Measurements from ENCODE around the gene KCNS3.

Gene KCNS3

DNA sequence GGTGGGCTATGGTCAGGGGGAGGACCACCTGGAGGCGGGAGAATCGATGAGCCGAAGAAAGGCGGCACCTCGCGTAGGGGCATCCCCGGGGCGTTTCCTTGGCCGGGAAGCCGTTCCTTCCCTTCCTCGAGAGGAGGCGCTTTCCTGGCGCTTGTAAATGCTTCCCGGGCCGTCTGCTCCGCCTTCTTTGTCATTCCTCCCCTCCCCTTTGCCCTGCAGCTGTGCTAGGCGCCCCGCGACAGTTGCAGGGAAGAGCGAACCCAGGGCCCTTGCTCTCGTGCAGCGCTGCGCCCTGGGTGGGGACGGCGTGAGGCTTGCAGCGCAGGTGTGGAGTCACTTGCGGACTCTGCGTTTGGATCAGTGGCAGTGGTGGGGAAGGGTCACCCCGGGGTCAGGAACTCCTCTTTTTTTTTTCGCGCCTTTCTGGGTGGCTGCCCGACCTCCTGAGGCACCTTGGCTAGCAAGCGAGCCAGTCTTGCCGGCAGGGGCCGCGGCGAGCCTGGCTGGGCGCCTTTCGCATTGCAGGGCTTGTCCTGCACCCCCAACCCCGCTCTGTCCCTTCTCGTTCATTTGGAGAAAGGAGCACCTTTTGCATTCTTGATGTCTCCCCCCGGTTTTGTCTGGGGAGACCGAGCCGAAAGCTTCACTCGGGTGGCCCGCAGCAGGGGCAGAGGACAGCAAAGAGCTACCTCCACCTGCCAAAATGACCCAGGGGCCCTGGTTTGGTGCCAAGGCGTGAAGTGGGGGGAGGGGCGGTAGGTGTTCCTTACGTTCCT is 858 bp downstream of the KCNS3 start:
- FAIRE-seq: no peak

DNA sequence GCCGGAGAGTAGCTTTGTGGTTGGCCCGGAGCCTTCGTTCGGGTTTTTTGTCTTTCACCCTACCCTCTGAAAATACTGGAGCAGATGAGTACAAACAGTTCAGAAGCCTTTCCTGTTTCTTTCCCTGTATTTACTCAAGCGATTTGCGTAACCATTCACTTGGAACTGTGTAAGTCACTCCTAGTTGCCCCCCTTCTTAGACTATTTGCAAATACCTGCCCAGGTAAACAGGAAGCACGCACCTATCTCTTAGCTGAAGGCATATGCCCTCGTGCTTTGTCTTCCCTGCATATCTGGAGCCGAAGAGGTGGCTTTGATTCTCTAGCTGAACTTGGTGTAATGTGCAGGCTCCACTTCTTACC is 1.4 kb downstream of the KCNS3 start:
- no peak for FAIRE-seq

DNA sequence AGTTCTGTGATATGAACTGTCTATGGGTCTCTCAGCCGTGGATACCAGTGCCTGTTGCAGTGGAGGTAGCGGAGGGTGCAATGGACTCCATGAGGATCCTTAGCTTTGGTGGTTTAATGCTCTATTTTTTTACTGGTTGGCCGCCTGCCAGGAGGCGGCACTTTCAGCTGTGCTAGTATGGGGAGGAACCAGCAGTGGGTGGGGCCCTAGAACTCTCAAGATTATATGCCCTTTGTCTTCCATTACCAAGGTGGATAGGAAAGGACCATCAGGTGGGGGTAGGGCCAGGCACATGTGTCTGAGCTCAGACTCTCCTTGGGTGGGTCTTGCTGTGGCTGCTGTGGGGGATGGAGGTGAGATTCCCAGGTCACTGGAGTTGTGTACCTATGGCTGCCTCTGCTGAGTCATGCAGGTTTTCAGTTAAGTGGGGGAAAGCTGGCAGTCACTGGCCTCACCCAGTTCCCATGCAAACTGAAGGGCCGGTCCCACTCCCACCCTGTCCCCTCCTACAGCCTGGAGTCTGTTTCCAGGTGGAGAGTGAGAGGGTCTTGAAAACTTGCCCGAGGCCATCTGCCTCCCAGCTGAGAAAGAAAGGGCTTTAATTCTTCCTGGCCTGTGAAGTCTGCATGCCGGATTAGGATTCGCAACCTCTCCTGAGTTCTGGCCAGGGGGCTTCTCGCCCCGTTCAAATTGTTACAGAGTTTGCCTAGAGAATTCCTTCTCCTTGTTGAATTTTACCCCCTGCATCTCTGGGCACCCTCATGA is 14.5 kb downstream of the KCNS3 start:
- no peak for FAIRE-seq

DNA sequence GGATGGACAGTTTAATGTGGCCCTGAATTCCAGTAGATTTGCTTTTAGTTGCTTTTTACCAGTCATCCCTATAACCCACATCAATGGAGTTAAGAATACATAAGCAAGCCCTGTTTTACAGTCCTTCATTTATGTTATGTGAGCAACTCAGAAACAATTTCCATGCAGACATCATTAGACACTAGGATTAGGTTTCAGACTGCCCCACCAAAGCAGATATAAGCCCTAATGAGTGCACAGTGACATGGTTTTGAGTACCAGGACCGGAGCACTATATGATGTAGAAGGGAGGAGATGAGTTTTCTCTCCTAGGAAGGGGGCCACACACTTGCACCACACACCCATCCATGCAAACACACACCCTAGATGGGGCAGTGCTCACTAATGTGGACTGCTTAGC is 15.5 kb downstream of the KCNS3 start:
- FAIRE-seq: no peak

DNA sequence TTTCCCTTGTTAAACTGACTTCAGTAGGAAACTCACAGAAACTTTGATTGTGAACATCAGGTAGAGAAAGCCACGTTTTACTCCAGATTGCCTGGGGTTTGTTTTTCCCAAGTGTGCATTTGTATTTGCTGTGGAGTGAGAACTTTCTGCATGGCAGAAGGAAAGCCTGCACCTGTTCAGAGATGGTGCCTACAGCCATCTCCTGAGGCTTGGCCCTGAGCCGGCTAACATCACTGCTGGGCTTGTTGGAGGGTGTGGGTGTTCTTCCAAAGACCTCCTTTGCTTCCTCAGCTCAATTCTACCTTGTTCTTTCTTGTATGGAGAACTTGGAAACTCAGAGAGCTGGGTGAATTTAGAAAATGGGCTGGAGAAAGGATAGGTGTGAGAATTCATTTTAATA is 16.1 kb downstream of the KCNS3 start:
- no peak for FAIRE-seq

DNA sequence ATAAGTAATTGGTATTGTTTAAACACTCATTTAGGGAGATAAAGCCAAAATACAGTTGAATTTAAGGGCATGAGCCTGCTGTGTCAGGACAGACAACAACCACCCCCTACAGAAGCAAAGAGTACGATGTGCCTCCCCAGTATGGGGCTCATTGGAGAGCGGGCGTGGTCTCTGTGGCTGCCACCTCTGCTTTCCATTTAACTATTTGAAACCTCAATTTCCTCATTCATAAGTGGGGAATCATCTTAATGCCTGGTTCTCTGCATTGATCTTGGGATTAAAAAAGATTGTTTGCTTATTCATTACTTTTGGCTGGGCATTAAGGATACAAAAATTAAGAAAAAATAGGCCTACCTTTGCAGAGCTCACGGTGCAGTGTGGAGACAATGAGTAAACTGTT is 21.4 kb downstream of the KCNS3 start:
- no peak for FAIRE-seq

DNA sequence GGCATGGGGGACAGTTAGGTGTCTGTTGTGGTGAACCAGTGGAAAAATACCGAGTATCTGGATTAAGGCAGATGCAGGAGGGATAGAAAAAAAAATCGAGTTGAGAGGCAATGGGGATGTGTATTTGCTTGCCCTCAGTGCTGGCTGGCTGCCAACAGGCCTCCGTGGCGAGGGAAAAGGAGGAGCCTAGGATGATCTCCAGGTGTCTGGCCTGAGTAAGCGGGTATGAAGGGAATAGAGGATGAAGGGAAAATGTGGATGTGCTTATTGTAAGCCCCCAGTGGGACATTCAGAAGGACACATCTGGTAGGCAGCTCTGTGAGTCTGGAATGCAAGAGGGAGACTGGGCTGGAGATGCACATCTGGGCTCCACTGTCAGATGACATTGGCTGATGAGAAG is 22.8 kb downstream of the KCNS3 start:
- no peak for FAIRE-seq

DNA sequence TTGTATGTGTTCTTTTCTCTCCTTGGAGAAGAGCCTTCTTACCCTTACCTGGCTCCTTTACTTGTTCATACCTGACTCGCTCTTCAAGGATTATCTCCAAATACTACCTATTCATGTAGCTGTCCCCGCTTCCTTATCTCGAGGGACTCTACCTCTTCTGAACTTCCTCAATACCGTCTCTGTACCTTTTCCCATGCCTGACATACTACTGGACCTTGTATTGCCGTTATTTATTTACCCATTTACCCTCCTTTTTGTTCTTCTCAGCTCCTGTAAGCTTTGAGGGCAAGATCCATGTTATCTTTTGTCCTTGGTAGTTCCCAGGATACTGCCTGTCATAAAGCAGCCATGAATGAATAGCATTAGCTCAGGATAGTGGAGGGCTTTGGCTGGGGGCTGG is 32.5 kb downstream of the KCNS3 start:
- FAIRE-seq: no peak

DNA sequence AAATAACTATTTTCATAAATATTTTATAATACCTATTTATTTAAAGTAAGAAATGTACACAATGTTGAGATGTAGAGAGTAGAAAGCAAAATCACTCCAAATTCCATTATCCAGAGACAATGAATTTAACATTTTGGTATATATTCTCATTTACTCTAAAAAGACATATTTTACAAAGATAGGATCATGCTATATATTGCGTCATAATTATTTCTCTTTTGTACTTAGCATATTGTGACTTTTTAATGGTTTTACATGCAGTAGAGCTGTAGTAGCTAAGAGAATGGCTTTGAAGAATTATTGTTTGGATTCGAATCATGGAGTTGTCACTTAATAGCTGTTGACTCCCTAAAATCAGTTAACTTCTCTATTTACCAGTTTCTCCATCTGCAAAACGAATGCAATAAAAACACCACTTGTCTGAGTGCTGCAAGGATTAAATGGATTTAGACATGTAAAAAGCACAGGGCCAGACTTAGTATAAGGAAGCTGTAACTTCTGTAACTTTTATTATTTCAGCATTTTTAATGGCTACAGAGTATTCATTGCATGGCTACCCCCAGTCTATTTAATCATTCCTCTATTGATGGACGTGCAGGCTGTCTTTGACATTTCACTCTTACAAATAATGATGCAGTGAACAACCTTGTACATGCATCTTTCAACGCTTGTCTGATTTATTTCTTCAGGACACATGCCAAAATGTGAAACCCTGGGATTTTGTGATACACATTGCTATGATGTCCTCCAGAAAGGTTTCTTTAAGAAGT is 33.2 kb downstream of the KCNS3 start:
- FAIRE-seq: no peak

DNA sequence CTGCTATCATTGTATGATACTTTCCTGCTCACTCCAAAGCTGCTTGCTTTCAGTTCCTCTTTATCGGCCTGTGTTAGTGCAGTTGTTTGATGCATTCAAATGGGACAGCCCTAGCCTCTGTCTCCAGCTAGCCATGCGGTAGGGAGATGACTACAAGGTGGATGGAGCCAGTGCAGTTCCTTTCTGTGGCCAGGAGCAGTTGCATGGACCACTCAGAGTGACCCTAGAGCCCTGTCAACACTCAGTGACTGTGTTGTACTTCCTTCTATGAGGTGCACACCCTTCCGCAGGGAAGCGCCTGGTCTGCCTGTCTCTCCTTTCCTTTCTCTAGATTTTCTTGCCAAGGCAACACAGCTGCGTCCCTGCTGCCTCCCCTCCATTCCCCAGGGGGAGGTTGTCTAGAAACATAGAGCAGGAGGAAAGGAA is 33.8 kb downstream of the KCNS3 start:
- no peak for FAIRE-seq

DNA sequence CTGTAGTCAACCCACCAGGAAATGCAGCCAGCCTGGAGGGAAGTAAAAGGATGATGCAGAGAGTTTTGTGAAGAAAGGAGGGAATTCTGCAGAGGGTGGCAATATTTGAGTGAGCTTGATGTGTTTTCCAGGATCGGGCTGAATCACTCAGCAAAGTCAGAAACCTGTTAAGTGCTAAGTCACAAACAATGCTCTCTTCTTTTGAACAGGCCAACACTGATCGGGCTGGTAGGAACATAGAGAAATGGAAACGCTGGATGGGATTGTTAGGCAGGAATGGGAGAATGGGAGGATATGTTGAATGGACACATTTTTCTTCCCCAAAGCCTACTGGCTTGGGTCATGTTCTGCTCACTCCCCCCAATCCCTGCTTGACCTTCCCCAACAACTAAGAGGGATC is 36.6 kb downstream of the KCNS3 start:
- FAIRE-seq: no peak

DNA sequence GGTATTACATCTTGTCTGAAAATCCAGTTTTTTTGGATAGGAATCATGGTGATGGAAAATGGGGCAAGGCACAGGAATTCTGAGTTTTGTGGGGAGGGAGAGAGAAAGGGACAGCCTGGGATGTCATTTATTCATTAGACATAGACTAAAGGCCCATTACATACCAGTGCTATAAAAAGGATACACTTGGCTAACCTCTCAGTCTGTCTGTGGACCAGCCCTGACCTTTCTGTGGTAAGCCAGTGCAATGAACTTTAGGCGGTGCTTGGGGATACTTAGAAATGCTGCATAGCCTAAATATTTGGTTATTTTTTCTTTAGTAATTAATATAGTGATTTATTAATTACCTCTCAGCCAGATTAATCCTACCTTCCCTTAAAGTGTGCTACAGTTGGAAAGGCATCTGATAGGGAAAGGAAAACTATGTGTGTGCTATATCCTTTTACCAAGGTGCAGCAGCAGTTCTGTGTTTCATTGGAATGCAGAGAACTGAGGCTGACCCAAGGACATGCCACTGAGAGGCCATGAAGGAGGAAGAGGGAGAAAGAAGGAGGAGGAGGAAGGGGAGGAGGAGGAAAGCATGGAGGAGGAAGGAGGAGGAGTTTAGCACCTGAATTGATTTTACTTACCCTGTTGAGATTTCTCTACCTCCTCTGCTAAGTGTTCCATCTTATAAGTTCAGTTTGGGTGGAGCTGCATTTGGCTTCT is 37.5 kb downstream of the KCNS3 start:
- no peak for FAIRE-seq

DNA sequence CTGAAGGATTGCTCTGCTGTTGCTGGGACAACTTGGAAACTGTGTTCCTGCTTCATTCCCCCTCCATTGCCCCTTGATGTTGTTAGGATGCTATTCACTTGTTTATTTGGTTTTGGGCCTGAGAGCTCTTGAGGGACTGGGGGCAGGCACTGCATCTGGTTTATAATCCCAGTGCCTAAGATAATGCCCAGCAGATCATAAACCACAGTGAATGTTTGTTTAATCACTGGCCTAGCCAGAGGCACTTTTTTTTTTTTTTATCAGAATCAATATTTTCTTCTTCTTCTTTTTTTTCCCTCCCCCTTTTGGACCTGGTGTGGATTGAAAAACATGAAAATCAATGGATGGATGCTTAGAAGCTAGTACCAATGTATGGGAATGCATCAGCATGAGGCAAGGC is 38.1 kb downstream of the KCNS3 start:
- no peak for FAIRE-seq

DNA sequence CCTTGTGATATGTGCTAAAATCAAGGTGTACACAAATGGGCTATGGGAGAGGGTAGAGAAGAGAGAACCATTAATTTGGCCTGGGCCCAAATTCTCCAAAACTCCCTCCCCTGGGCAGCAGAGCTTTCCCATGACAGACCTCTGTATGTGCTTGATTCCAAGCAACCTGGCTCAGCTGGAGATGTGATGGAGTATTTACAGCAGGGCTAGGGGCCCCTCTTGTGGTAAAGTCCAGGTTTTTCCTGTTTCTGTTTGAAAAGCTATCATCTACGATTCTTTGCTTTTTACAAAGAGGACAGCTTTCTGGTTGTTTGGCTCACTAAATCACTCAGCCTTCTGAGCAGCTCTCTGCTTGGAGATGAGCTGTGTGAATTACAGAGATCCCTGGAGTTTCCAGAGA is 40.3 kb downstream of the KCNS3 start:
- FAIRE-seq: no peak

DNA sequence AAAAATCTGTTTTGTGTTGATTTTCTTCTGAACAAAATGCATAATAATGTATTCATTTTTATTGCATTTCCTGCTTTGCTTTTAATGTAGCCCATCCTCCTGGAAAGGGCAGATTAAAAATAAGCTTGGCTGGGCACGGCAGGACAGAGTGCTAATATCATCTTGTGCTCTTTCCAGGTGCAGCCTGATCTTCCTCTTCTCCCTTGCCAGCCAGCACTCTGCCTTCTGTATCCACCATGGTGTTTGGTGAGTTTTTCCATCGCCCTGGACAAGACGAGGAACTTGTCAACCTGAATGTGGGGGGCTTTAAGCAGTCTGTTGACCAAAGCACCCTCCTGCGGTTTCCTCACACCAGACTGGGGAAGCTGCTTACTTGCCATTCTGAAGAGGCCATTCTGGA is 52.3 kb downstream of the KCNS3 start:
- no peak for FAIRE-seq

DNA sequence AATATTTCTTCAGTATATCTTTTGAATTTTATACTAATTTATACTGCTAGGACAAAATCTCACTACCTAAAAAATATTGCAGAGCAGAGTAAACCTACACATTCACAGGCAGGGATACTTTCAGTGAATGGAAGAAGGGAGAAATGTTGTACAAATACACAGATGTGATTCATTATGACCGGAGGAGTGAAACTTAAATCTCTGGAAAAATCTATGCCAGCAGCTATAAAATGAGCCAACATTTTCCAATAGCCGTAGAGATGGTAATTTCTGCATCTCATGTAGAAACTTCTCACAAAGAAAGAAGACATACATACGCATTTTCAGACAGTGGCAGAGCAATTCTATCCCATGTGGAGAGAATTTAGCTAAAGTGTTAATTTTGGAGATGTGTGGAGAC is 54.8 kb downstream of the KCNS3 start:
- FAIRE-seq: no peak

DNA sequence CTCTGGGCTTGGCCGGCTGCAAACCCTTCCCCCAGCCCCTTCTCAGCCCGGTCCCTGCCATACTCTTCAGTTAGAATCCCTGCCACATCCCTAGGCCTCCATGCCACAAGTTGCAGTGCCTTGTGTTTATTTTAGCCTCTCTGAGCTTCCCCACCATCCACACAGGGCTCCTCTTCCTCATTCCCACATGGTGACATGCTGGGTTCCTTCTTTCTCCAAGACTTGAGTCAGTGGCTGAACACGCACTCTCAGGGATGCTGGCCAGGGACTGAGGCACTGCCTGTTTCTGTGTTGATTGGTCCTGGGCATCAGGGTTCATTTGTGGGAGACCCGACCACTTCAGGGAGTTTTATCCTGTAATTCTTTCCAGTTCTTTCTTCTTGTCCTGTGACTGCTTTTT is 56.3 kb downstream of the KCNS3 start:
- no peak for FAIRE-seq

DNA sequence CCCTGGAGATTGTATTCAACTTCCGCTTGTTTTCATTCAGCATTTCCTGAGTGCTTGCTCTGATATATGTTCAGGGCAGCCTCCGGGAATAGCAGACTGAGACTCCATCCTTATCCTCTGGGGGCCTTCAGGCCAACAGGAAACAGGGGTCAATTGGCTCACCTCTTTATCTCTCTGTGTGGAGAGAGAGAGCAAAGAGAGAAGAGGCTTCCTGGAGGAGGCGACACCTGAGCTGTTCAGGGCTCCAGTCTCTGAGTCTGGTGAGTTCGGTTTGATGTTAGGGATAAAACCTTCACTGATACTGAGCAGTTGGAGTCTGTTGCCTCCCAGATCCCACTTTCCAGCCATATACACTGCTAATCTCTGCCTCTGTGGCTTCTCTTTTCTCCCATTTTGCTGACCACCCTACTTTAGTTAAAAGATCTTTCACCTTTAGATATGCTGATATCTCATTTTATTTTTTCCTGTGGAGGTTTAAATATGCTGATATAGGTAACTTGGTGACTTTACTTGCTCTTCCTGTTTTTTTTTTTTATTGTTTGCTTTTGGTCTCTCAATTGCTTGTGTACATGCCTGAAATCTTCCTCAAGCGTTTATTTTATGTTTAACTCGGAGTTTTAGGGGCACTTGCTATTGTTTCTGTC is 56.9 kb downstream of the KCNS3 start:
- FAIRE-seq: no peak

DNA sequence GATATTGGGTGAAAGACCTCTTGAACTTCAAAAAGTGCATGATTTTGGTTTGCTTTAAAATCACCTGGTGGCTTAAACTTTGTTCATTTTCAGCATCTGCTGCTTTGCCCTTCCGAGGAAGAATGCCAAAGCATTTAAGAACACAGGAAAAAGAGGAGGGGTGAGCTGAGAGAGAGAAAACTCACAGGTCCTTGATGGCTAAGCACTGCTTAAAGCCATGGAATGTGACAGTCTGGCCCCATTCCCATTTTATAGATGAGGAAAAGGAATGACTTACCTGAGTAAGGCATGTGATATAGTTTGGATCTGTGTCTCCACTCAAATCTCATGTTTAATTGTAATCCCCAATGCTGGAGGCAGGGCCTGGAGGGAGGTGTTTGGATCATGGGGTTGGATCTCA is 58.1 kb downstream of the KCNS3 start:
- FAIRE-seq: no peak

DNA sequence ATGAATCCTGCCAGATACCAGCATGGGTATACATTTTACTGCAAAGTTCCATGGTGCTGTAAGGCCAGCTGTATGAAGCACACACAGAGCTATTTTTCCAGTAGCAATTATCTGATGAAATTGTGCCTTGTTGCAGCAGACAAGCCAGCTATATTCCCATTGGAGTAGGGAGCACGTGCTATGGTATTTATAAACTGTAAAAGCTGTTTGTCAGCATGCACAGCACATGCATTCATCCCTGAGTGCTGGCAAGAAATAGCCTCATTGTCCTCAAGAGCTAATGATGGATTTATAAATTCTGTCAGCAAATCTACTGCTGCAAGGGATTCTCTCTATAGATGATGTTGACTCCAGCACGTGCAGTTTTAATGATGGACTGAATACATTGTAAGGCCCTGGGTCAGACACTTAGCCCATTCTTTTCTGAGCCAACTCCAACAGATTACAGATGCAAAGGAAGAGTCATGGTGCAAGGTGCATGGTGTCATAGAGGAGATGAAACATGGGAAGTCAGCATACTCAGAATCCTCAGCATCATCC is 61.7 kb downstream of the KCNS3 start:
- no peak for FAIRE-seq

DNA sequence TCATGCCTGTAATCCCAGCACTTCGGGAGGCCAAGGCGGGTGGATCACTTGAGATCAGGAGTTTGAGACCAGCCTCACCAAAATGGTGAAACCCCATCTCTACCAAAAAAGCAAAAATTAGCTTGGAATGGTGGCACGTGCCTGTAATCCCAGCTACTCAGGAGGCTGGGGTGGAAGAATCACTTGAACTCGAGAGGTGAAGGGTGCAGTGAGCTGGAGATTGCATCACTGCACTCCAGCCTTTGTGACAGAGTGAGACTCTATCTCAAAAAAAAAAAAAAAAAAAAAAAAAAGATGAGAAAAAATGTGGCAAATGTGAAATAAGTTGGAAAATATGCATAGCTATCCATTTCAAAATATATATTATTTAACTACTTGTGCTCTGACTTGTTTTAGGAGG is 65.0 kb downstream of the KCNS3 start:
- no peak for FAIRE-seq

DNA sequence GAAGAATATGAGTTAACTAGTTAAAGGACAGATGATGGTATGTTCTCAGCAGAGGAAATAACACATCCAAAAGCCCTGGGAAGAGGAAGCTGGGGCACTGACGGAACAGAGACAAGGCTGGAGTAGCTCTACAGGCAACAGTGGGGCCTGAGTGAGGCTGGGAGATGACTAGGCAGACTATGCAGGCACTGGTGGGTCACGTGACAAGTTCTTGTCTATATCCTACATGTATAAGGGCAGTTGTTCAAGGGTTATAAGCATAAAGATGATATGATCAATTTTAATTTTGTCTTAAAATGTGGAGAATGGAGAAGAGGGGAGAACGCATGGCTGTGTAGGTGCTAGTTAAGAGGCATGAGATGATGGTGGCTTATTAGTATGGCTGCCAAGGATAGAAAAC is 68.6 kb downstream of the KCNS3 start:
- no peak for FAIRE-seq

DNA sequence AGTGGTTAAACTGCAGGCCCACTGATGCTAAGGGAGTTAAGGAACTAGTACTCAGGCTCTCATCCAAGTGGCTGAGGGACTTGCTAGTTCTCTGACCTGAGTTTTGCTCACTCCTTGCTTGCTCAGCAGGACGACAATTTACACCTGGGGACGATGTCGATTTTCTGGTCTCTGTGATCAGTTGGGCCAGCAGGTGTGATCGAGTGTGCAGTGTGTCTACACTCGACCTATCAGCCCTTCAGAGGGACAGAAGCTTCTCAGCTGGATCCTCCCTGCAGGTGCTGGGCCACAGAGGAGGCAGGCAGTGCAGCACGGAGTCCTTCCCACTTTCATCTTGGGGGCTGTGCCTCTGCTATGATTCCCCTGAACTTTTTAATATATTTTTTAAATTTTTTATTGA is 71.5 kb downstream of the KCNS3 start:
- no peak for FAIRE-seq

Data from A204.1 (cell line).